Measurements from ENCODE around the gene LRRC73.
"Not testable (repeated sequence)": the region's sequence is repeated elsewhere in the genome, so short reads cannot be mapped to it uniquely, and the experiment has no call there.

The LRRC73 gene

DNA sequence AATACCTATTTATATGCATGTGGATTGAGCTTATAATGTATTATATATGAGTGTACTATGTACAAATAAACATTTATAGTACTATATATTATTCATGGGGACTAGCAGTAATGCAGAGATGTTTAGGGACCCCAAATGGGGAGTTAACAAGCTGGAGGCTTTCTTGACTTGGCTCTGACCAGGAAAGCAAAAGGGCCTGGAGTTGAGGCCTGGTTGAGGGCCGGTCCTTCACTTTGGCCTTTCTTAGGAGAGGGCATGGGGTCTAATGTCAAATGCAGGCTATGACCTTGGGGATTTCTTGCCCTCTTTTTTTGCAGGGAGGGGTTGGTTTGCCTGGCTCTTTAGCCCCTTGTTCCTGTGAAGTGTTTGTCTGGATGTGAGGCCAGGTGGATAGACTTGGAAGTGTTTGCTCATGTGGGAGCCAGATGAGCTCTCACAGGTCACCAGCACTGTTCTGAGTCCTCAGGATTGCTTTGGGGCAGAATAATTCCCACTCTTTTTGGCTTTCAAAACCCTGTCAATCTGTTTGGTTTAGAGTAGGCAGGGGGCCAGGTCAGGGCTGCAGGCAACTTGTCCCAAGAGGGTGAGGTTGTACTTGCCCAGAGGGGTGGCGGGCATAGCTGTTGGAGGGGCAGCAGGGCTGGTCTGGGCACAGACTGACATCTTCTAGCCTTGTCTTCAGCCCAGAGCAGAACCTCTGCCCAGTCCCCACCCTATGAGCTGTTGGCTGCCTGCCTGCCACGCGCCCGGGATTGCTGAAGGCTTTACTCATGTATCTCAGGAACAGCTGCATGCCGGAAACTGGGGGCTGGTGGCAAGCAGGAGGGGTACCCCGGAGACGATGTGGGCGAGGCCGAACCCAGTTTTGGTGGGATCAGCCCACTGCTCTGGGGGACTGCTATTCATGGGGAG lies 18.1 kb downstream of the LRRC73 start:
- no peak for DNase-seq

DNA sequence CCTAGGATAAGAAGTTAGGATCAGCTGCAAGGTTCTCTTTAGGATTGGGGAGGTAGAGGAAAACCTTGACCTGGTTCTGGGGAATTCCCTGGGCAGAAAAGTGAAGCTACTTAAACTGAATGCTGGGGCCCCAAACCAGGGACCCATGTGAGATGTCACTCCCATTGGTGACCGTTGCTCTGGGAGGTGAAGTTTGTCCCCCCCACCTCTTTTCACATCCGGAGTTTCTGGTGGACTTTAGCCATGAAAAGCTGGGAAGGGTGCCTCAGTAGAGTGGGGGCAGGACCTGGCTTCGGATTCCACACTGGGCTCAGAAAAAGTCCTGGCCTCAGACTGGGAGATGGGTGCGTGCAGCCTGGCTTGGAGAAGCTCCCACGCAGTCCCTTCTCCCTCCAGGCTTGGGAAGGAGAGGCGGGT lies 19.6 kb downstream of the LRRC73 start:
- no peak for DNase-seq

DNA sequence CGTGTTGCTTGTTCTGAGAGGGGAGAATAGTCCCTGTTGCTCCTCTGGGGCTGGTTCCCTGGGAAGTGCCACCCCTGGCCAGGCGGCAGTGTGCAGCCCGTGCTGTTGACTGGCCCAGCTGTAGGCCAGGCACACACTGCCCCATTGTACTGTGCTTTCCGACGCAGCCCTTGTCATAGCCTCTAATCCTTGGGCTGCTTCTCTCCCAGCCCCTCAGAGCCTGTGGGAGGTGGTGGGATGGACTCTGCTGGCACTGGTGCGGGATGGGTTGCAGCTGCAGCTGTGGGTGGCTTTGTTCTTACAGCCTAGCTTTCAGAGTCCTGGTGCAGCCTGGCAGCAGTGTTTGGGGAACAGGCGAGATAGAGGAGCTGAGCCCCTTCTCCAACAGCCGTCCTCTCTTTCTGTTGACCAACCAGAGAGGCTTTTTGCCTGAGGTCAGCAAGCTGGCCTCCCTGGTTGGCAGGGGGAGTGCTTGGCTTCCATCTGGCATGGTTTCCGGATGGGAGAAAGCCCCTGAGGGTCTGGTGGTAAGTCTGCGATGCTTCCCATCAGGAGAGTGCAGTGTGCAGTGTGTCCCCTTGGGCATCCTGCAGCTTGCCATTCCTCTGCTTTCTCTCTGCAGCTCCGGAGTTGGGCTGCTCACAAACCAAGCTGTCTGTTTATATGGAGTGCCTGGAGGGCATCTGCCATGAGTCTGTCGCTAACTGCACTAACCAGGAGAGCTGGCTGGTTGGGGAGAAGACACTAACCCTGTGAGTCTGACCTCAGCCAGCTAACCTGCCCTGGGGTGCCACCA lies 20.7 kb downstream of the LRRC73 start:
- no peak for DNase-seq

DNA sequence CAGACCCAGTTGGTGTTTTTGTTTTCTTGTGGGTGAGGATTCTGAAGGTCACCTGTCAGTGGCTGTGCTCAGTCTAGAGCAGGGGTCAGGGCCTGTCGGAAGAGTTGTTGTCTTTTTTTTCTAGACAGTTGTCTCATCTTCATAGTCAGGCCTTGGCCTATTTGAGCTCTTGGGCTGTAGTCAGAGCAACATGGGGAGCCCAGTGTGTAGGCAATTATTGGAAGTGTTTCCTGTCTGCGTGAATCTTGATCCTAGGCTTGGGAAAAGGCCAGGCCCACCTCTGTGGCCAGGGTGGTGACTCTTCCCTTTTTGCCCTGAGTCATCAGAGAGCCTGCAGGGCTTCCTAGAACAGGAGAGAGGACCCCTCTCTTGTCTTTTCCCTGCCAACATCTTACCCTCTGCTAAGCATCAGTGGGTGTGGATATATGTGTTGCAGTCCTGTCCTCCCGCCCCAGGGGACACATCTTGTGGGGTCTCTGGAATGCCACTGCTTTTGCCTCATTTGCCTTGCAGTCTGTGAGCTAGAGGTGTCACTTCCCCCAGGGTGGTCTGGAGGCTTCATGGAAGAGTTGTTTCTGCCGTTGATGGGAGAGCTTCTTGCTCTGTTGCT lies 21.4 kb downstream of the LRRC73 start:
- no peak for DNase-seq

DNA sequence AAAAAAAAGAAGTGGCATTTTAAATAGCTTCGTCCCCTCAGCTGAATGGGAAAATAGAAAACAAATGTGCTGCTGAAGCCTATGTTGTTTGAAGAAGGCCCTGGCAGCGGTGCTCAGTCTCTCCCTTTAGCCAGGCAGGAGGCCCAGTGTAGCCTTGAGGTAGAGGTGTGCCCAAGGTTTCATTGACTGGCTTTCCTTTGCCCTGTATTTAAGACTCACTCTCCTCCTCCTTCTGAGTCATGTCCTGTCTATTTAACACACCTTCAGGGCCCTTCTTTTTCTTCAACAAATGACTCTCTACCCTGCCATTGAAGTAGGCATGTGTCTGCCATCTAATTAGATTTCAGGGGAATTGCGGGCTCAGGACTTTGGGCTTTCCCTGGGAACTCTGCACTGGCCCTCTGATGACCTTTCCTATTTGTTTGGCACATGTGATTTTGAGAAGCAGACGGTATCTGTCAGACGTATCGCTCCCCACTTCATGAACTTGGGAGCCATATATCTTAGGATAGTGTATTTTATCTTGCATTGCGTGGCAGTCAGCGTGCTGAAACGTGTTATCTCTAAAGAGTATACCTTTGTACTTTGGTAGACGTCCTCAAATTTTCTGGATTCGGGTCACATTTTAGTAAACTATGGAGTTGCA lies 28.4 kb downstream of the LRRC73 start:
- DNase-seq = no peak

DNA sequence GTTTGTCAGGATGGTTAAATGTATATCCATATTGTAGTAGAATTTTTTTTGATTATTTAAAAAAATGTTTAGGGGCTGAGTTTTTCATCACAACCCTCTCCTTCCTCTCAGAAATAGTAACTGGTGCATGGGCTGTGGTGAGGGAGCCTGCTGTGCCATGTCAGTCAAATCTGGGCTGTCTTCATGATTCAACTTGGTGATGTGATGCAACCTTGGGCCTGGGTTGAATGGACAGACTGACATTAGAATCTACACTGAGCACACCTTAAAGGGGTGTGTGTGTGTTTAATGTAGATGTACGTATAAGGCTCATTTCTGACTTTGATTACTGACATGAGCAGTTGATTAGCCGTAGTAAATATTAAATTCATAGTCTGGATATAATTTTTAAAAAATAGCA lies 29.1 kb downstream of the LRRC73 start:
- DNase-seq = no peak

DNA sequence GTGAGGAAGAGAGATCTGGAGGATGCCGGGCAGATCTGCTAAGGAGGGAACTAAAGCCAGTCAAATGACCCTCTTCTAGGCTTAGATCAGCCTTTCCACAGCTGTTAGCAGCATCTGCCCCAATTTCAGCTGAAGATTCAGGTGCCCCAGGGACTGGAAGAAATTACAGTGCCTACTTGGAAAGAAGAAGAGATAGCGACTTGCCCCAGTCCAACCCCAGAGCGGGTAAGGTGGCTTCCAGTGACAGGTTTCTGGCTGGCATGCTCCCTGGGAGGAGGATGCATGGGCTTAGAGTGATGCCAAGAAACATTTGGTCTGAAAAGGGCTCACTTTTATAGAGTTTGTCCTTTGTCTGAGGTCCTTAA lies 32.2 kb downstream of the LRRC73 start:
- no peak for DNase-seq

DNA sequence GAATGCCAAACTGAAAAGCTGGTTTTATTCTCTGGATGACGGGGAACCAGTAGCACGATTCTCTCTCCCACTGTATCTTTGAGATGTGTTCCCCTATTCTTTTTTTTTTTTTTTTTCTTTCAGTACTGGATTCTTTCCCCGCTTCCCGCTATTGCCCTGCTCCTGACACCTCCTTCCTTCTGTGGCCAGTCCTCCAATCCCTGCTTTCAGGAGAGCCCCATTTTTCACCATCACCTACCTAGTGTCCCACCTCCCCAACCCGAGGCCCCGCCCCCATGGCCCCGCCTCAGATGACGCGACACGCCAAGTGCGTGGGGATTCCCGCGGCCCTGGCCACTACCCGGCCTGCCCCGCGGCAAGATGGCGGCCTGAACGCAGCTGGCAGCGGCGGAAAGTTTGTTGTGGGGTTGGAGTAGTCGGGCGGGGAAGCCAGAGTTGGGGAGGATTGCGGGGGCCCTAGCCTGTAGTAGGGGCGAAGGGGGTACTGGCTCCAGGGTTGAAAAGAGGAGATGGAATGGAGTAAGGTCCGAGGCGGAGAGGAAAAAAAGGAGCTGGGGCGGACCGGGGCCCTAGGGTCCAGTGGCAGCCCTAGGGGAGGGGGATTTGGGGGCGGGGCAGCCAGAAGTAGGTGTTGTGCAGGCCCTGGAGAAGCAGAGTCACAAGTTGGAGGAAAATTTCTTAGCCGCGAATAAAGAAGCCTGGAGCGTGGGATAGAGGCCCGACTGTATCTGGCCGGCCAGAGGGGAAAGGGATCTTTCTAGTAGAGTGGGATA lies 32.7 kb downstream of the LRRC73 start, which contains the start of gene TJAP1:
TJAP1 (plus strand) TSS at position 336 of the 773 bp plus-strand sequence. CDS start 21,432 bp downstream, outside the sequence.
- peak; percentile 78 for DNase-seq

DNA sequence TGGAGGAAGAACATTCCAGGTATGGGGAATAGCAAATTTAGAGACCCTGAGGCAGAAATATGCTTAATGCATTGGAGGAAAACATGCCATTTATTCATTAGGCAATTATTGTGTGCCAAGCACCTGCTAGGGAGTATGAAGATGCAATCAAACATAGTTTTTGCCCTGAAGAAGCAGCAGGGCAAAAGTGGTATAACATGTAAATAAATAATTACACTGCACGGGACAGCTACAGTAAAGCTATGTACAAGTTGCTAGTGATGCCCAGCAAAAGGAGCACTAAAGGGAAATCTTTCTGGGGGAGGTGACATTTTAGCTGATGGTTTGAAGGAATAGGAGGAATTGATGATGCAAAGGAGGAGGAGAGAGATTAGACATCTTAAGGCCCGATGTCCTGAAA lies 33.4 kb downstream of the LRRC73 start:
- DNase-seq = no peak

DNA sequence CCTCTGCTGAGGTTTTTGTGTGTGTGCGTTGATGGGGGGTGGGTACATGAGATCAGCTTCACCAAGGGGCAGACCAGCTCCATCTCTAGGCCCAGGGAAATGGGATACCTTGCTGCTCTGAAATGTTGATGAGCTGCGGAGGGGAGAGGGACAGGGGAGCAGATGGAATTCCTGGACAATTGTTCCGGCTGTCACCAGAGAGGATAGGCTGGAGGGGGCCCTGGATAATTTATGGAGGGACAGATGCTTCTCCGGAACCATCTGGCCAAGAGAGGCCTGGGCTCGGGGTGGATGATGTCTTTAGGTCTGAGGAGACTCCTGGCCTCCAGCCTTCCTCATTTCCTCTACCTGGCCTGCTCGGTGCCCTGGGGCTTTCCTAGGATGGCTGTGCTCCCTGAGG lies 34.6 kb downstream of the LRRC73 start:
- DNase-seq = no peak

DNA sequence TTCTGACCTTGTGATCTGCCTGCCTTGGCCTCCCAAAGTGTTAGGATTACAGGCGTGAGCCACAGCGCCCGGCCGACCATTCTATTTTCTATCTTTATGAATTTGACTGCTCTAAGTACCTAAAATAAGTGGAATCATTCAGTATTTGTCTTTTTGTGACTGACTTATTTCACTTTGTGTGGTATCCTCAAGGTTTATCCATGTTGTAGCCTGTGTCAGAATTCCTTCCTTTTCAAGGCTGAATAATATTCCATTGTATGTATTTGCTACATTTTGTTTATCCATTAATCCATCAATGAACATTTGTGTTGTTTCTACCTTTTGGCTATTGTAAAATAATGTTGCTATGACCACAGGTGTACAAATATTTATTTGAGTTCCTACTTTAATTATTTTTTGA lies 37.6 kb downstream of the LRRC73 start:
- no peak for DNase-seq

DNA sequence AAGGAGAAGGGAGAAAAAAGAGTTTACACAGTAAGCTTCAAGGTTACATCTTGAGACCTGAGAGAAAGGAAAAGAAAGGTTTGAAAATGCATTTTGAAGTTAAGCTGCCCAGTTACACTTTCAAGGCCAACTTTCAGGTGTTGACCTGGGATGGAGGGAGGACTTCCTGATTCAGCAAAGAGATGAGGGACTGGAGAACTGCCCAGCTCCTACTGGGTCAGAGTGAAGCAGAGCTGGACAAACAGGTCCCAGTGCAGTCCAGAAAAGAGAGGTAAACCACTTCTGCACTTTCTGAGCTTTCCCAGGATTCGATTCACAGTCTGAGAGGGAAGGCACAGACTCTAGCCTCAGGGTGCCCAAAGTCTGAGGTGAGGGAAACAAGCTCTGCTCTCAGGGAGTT lies 38.7 kb downstream of the LRRC73 start:
- no peak for DNase-seq

DNA sequence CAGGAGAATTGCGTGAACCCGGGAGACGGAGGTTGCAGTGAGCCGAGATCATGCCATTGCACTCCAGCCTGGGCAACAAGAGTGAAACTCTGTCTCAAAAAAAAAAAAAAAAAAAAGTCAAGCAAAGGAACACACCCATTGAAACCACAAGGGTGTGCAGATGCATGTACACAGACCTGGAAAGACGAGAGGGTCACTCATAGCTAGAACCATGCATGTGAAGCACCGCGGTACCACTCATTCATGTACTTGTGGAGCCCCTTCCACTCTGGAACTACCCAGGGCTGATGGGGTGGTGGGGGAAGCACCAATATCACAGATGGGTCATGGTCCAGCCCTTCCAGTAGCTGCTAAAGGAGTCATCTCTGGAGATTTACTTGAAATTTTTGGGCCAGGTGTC lies 40.2 kb downstream of the LRRC73 start:
- no peak for DNase-seq

DNA sequence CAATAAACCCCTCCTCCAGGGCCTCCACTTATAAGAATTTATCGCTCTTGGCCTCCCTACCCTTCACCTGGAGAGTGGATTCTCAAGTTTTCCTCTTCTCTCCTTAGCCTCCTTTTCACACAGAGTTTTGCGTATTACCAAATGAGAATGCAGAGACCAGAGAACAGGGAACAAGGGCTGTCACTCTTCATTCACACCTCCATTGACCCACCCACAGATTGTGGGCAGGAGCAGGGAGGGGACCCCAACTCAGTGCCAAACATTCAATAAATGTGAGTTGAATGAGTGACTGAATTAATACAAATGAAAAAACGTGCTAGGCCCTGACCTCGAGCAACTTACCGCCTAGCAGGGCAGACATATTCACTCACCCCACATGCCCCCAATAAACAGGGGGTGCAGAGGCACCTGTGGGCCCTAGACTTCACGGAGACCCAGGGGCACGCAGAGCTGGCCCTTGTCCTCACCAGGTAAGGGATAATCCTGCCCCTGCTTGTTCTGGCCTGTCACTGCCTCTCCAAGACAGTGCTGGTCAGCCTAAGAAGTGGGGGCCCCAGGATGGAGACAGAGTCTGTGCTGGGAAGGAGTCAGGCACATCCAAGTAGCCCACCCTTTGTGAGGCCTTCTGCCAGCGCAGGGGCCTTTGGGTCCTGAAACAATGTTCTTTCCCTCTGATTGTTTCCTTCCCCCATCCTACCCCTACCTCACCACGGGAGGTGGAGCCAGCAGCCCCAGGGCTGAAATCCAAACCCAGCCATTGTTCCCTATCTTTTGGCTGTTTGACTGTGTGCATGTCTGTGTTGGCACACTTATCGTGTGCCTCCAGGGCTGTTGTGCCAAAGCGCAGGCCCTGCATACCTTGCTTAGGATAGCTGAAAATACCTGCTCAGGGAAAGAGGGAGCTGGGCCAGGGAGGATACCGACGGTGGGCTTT lies 41.1 kb downstream of the LRRC73 start:
- no peak for DNase-seq

DNA sequence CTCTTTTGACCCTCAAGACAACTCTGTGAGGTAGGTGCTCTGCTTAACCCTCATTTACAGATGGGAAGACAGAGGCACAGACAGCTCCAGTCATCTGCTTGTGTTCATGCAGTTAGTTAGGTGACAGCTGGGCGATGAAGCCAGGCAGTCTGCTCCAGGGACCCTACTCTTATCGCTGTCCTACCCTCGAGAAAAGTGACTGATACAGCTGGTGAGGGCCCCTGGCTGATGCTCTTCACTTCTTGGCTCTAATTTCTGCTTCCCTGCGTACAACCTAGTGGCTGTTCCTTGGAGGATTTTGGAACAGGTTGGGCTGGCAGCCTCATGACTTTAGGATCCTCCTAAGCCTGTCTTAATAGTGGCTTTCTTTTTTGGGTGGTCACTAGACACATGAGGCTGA lies 41.9 kb downstream of the LRRC73 start:
- no peak for DNase-seq

DNA sequence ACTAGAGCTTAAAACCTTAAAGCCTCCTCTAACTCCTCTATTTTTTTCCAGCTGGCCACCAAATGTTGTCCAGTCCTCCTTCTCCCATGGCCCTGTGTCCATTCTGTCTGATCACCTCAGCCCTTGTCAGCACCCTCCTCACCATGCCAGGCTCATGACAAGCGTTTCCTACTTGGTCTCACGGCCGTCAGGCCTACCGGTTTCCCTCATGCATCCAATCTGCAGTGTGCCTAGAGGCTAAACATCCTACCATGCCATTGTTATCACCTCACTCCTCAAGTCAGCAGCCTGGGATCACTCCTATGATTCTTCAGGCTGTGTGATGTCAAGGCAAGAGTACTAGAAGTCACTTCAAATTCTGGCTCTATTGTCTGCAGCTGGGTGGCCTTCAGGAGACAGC lies 42.4 kb downstream of the LRRC73 start:
- DNase-seq = no peak

DNA sequence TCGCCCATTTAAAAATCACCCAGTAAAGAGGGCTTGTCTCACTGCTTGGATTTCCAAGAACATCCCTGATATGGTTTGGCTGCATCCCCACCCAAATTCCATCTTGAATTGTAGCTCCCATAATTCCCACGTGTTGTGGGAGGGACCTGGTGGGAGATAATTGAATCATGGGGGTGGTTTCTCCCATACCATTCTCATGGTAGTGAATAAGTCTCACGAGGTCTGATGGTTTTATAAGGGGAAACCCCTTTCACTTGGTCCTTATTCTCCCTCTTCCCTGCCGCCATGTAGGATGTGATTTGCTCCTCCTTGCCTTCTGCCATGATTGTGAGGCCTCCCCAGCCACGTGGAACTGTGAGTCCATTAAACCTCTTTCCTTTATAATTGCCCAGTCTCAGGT lies 42.9 kb downstream of the LRRC73 start:
- DNase-seq = not testable (repeated sequence)

DNA sequence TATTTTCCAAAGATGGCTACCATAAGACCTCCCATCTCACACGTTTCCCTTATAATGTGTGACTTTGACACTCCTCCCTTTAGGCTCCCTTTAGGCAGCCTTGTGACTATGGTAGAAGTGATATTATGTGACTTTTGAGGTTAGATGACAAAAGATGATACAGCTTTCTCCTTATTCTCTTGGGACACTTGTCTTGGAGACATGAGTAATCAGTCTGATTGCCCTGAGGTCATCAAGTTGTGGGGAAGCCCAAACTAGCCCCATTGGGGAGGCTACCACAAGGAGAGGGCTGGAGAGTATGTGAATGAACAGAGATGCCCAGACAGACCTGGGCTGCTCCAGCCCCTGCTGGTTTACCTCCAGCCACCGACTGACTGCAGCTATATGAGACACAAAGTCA lies 44.2 kb downstream of the LRRC73 start:
- no peak for DNase-seq

DNA sequence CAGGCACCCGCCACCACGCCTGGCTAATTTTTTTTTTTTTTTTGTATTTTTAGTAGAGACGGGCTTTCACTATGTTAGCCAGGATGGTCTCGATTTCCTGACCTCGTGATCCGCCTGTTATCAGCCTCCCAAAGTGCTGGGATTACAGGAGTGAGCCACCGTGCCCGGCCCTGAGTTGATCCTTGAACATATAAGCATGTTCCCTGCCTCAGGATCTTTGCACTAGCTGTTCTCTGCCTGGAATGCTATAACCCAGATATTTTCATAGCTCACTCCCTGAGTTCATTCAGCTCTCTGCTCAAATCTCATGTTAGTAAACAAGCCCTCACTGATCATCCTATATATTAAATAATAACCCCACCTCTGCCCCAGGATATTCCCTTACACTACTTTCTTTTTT lies 45.8 kb downstream of the LRRC73 start:
- DNase-seq = no peak

DNA sequence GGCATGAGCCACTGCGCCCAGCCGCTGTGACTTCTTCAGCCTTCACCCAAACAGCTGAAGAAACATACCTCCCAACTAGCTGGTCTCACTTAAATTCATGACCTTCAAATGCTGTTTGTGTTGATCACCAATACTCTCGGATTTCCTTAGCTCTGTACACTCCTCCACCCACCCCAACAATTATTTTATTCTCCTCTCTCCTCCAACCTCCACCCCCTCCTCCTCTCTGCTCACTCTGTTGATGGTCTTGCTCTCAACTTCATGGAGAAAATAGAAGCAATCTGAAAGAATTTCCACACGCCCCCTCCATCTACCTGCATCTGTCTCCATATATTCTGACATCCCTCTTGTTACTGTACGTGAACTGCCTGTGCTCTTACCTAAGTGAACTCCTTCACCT lies 48.2 kb downstream of the LRRC73 start:
- no peak for DNase-seq

DNA sequence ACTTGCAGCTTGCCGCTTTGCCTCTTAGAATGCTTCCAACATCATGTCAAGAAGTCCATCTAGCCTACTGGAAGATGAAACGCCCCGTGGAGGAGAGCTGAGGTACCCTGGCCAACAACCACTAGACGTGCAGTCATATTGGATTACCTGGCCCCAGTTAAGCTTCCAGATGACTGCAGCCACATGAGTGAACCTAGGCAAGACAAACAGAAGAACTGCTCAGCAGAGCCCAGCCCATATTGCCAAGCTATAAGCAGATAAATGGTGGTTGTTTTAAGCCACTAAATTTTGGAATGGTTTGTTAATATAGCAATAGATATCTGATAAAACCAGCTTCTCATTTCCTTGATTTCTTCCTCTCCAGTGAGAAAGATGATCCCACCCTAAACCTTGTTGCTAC lies 50.1 kb downstream of the LRRC73 start:
- no peak for DNase-seq

Measured in kidney glomerular epithelial cell (primary cell).